Stimulated activated CD4-positive, alpha-beta T cell treated with anti-CD3 and anti-CD28 coated beads, Interleukin-2, amount 100 ng/mL, for 4 hours (primary cell): Measurements from ENCODE around the gene TATDN2.

ENCODE experiments used
- DNase-seq: peaks from one replicate; pipeline ENCODE4 v3.0.0-alpha.2; 2020; ENCODE audit warnings: low read depth

Gene TATDN2

GRCh38 chr3:10317311-10317960 lies 69.2 kb downstream of the TATDN2 start:
- DNase-seq, result no peak

GRCh38 chr3:10317961-10318350 lies 69.7 kb downstream of the TATDN2 start:
- DNase-seq, result no peak

- DNase-seq, result no peak
Observed at GRCh38 chr3:10319251-10319650, 71.0 kb downstream of the TATDN2 start.

- DNase-seq, result no peak
Observed at GRCh38 chr3:10319804-10320203, 71.5 kb downstream of the TATDN2 start.

GRCh38 chr3:10320320-10320677 lies 72.0 kb downstream of the TATDN2 start:
- DNase-seq, result no peak

GRCh38 chr3:10321630-10322351 lies 73.5 kb downstream of the TATDN2 start:
- DNase-seq, result no peak

- no peak for DNase-seq
Observed at GRCh38 chr3:10322352-10322710, 74.1 kb downstream of the TATDN2 start.

- DNase-seq, result no peak
Observed at GRCh38 chr3:10327592-10327991, 79.3 kb downstream of the TATDN2 start.

- no peak for DNase-seq
Observed at GRCh38 chr3:10328460-10329071, 80.3 kb downstream of the TATDN2 start.

GRCh38 chr3:10329495-10330015 lies 81.3 kb downstream of the TATDN2 start:
- DNase-seq, result no peak

- DNase-seq, result no peak
Observed at GRCh38 chr3:10330319-10330718, 82.1 kb downstream of the TATDN2 start.
